IPS-18c (cell line): ENCODE measurements around the gene NEMF.
"Not testable (repeated sequence)": the region's sequence is repeated elsewhere in the genome, so short reads cannot be mapped to it uniquely, and the experiment has no call there.

Experiments
- H3K4me3 ChIP-seq: 2 replicates; pipeline ENCODE4 v1.7.0; 2013; ENCODE audit warnings: low read depth, mild to moderate bottlenecking, low read length, moderate library complexity; ENCODE audit not compliant: insufficient read depth
- H3K9me3 ChIP-seq: one replicate; pipeline ENCODE4 v1.6.1; 2013; ENCODE audit warnings: mild to moderate bottlenecking, low read length, moderate library complexity; ENCODE audit not compliant: control insufficient read depth, insufficient read depth

Gene NEMF

GRCh38 chr14:49882826-49883694, 30.5 kb upstream of the NEMF start:
- H3K4me3 ChIP-seq, result no peak overlapping the region

DNA sequence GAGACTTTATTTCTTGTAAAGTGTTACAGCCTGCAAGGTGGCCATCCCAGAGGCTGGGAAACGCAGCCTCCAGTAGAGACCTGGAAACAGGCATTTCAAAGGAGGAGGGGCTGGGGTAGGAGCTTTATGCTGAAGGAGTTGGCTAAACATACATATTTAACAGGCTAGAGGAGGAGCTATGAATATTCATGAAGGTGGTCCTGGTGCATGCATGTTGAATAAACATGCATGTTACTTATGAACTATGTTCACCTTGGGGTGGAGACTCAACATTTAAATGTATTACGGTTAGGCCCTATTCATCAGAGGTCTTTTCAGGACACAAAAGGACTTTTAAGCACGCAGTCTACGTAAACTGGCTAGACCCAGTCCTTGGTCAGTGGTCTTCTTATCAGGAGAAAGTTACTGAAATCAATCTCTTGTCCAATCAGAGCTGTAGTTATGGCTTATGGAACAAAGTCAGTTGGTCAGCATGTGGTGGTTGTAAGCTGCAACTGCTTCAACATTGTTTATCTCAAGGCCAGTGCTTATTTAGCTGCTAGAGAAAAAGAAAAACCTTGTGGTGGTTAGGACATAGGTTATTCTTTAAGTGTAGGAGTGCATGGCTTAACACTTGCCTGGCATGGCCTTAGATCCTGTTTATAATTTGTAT, 28.9 kb upstream of the NEMF start:
- H3K9me3 ChIP-seq, result no peaks in the 10 kb centered on the region
- no peak overlapping the region for H3K4me3 ChIP-seq

More at GRCh38 chr14:49882826-49883694, 30.5 kb upstream of the NEMF start:
- no peaks in the 10 kb centered on the region for H3K9me3 ChIP-seq

DNA sequence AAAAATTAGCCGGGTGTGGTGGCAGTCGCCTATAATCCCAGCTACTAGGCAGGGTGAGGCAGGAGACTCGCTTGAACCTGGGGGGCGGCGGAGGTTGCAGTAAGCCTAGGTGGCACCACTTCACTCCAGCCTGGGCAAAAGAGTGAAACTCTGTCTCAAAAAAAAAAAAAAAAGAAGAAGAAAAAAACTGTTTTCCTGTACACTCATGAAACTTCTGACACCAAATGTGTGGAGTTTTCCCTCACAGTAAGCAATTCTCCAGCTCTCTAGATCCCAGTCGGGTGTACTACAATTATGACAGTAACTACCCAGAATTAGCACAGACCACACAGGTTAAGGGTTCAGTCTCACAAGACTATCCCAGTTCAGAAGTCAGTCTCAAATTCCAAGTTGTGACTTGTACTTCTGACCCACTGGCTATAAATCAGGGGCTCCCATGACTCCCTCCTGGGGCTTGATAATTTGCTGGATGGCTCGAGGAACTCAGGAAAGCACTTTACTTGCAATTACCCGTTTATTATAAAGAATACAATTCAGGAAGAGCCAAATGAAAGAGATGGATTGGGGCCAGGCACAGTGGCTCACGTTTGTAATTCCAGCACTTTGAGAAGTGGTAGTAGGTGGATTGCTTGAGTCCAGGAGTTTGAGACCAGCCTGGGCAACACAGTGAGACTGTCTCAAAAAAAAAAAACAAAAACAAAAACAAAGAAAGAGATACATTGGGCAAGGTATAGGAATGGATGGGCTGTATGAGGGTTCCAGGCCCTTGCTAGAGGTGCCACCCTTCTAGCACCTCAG, 27.9 kb upstream of the NEMF start:
- no peak overlapping the region for H3K4me3 ChIP-seq

GRCh38 chr14:49879646-49880204, 27.1 kb upstream of the NEMF start:
- Histone ChIP-seq H3K4me3 (no peak overlapping the region), H3K9me3 (no peaks in the 10 kb centered on the region)

More for the DNA sequence above, 27.9 kb upstream of the NEMF start:
- H3K9me3 ChIP-seq, result no peaks in the 10 kb centered on the region

DNA sequence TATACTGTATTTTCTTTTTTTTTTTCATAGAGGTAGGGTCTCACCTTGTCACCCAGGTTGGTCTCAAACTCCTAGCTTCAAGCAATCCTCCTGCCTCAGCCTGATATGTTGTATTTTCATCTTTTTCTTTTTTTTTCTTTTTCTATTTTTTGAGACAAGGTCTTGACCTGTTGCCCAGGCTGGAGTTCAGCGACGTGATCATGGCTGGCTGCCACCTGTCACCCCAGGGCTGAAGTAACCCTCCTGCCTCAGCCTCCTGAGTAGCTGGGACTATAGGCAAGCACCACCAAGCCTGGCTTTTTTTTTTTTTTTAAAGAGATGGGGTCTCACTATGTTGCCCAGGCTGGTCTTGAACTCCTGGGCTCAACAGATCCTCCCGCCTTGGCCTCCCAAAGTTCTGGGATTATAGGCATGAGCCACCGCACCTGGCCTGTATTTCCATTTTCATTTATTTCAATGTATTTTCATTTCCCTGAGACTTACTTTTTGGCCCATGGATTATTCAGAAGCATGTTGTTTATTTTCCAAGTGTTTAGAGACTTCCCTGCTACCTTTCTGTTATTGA, 24.1 kb upstream of the NEMF start:
- no peak overlapping the region for H3K4me3 ChIP-seq
- no peaks in the 10 kb centered on the region for H3K9me3 ChIP-seq

GRCh38 chr14:49875640-49876198, 23.1 kb upstream of the NEMF start:
- H3K4me3 ChIP-seq, result no peak overlapping the region
- H3K9me3 ChIP-seq, result no peaks in the 10 kb centered on the region

DNA sequence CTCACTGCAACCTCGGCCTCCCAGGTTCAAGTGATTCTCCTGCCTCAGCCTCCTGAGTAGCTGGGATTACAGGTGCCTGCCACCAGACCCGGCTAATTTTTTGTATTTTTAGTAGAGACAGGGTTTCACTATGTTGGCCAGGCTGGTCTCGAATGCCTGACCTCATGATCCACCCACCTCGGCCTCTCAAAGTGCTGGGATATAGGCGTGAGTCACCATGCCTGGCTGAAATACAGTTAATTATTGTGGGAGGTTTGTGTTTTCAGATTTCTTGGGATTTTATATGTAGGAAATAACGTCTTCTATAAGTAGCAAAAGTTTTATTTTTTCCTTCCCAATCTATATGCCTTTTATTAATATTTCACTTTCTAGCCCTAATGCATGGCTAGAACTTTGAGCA, 21.0 kb upstream of the NEMF start:
- not testable (repeated sequence) for H3K9me3 ChIP-seq, H3K4me3 ChIP-seq

GRCh38 chr14:49870908-49871307, 18.3 kb upstream of the NEMF start:
- Histone ChIP-seq H3K9me3 (no peaks in the 10 kb centered on the region), H3K4me3 (no peak overlapping the region)

- no peaks in the 10 kb centered on the region for H3K9me3 ChIP-seq
- H3K4me3 ChIP-seq, result peak overlapping the region; percentile 63; the same call in 1 of the 2 replicates
Measured at GRCh38 chr14:49868720-49869114, 16.1 kb upstream of the NEMF start.

DNA sequence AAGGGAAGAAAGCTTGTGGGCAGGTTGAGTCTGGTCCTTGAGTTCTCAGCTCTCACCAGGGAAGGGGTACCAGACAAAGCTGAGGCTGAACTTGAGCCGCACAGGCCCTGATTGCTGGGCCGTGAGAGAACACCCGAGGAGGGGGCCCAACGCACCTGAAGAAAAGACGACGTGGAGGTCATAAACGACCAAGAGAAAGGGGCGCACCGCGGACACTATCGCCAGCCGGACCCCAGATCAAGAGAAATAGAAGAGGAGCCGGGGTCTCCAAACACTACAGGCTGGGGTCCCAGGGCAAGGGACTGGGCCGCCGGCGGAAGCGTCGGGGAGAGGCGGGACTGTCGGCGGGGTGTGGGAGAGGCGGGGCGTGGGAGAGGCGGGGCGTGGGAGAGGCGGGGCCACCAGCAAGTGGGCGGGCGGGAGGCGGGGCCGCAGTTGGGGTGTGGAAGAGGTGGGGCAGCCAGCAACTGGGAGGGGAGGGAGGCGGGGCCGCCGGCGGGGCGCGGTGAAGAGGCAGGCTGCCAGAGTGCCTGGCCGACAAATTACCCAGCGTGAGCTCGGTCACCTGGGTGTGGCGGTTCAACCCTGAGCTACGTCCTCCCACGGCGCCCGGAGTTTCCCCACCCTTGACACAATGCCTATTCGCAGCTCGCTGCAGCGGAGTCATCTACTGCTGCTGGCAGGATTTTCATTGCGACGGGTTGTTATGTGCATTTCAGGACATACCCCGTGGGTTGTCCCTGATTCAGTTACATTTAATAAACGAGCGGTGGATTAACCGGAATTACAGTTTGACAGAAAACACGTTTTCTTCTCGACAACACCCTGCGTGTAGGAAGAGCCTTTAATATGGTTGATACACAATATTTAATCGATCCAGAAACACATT, 15.5 kb upstream of the NEMF start:
- Histone ChIP-seq H3K9me3 (no peaks in the 10 kb centered on the region), H3K4me3 (peak overlapping the region; percentile 71)

- H3K4me3 ChIP-seq, result no peak overlapping the region
Measured at GRCh38 chr14:49865431-49865859, 12.9 kb upstream of the NEMF start.

DNA sequence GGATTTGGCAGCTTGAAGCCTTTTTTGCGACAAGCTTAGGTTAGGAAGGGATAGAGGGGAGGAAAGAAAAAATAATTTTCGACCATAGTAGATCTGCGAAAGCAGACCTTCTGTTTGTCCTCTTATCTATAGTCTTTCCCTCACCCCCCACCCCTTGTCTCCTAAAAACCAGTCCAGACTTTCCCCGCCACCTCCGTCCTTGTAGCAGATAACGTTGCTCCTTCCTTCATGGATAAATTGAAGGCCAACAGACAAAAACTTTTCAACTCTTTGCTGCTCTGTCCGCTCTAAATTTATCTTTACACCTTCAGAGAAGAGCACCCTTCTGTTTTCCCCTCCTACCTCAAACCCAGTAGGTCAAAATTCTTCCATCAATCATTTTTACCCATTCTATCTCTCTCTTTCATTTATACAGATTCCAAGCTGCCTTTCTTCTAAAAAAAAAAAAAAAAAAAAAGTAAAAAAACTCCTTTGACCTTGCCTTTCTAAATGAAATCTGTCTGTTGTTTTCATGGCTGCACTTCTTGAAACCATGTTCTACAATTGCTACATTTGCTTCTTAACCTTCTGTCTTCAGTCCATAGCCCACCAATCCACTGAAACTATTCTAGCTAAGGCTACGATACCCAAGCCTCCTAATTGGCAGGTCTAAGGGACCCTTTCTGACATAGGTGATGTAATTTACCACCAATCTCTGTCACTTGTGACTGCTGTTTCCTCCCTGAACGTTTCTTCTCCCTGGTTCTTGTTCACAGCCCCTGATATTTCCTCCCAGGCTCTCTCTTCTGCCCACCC, 11.1 kb upstream of the NEMF start:
- peak overlapping the region; percentile 68 for H3K4me3 ChIP-seq
- H3K9me3 ChIP-seq, result no peaks in the 10 kb centered on the region

More at GRCh38 chr14:49865431-49865859, 12.9 kb upstream of the NEMF start:
- H3K9me3 ChIP-seq, result no peaks in the 10 kb centered on the region

- Histone ChIP-seq H3K4me3 (peak overlapping the region; percentile 70), H3K9me3 (no peaks in the 10 kb centered on the region)
Measured at GRCh38 chr14:49862089-49862673, 9.6 kb upstream of the NEMF start.

DNA sequence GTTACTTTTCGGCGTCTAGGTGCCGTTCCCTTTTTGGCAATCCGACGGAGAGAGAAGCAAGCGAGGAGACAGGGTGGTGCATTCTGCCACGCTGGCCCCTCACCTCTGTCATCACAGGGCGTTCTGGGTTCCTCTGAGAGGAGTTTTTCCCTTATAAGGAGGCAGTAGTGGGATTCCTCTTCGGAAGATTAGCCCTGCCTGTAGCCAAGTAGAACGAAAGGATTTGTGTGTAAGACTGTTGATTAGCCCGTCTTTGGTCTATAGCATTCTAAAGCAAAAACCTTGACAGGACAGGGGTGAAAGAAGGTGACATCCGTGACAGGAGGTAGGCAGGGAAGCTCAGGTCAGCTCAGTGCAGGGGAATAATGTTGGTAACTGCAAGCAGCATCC, 9.1 kb upstream of the NEMF start:
- Histone ChIP-seq H3K9me3 (no peaks in the 10 kb centered on the region), H3K4me3 (peak overlapping the region; percentile 70)
